22Rv1 (cell line): ENCODE results near the gene NLK.

Experiments used
- CTCF ChIP-seq: fragments of 450-650 bp; IDR thresholded peaks from 2 replicates; pipeline ENCODE4 v1.5.1; 2017; ENCODE audit warnings: mild to moderate bottlenecking
- ZFX ChIP-seq: fragments of 450-650 bp; IDR thresholded peaks from 2 replicates; pipeline ENCODE4 v1.6.1; 2017; ENCODE audit warnings: antibody characterized with exemption, borderline replicate concordance

- TF ChIP-seq CTCF = no peak
- TF ChIP-seq ZFX = no peak
Observed at GRCh38 chr17:28057731-28058246, 15.3 kb downstream of the NLK start.
